IMR-90 (cell line): ENCODE results near the gene DCAF6. TPM values are rescaled to one million over a fixed set of nuclear protein-coding genes. Genes with fewer than 3 reads are reported as not detected.
"Not testable (repeated sequence)": the region's sequence is repeated elsewhere in the genome, so short reads cannot be mapped to it uniquely, and the experiment has no call there.

Source experiments
- ATAC-seq: fragments of 200-7000 bp; cut with Tn5 transposase; 2 replicates; pipeline ENCODE4 v1.9.1; 2020; ENCODE audit warnings: low read depth, mild to moderate bottlenecking, moderate library complexity
- BruUV-seq: library from RNA; stranded (reverse); fragments of 400-500 nt; replicated peaks from 2 replicates; lab custom pipeline; 2021; lab: Mats Ljungman, UMichigan
- CTCF ChIA-PET: fragments of 300-600 bp; formaldehyde crosslinking; extraction: SDS; loops from one replicate; lab custom pipeline; 2021; ENCODE audit warnings: antibody characterized with exemption; lab: Yijun Ruan, JAX
- POLR2A ChIA-PET: fragments of 300-600 bp; sonication (Branson Sonifier 250); formaldehyde crosslinking; loops from one replicate; lab custom pipeline; 2022; ENCODE audit warnings: antibody characterized with exemption; ENCODE audit not compliant: unreplicated experiment; lab: Charles Lee
- DNase-seq: peaks from one replicate; pipeline ENCODE4 v3.0.0; 2013
- H2AFZ ChIP-seq: replicated peaks from 2 replicates; pipeline ENCODE3; 2013; ENCODE audit warnings: low read length, mild to moderate bottlenecking; ENCODE audit not compliant: poor library complexity
- H2AK5ac ChIP-seq: 2 replicates; pipeline ENCODE4 v1.6.1; 2013; ENCODE audit warnings: low read depth, low read length, inconsistent platforms
- H2AK9ac ChIP-seq: replicated peaks from 2 replicates; pipeline ENCODE3; 2013; ENCODE audit warnings: mild to moderate bottlenecking, low read depth, low read length, moderate library complexity; ENCODE audit not compliant: poor library complexity
- H2BK120ac ChIP-seq: 2 replicates; pipeline ENCODE4 v1.6.1; 2013; ENCODE audit warnings: low read depth, low read length, inconsistent platforms
- H2BK15ac ChIP-seq: 3 replicates; pipeline ENCODE4 v1.6.1; 2013; ENCODE audit warnings: low read depth, low read length, inconsistent platforms
- H2BK20ac ChIP-seq: 2 replicates; pipeline ENCODE4 v1.6.1; 2013; ENCODE audit warnings: low read depth, mild to moderate bottlenecking, inconsistent platforms, low read length, moderate library complexity
- H2BK5ac ChIP-seq: 2 replicates; pipeline ENCODE4 v1.6.1; 2013; ENCODE audit warnings: mild to moderate bottlenecking, low read depth, low read length, inconsistent platforms; ENCODE audit not compliant: poor library complexity, severe bottlenecking
- H3K14ac ChIP-seq: replicated peaks from 2 replicates; pipeline ENCODE4 v1.6.1; 2013; ENCODE audit warnings: low read depth, low read length, inconsistent platforms
- H3K18ac ChIP-seq: 2 replicates; pipeline ENCODE4 v1.6.1; 2013; ENCODE audit warnings: low read depth, low read length, control low read depth
- H3K23ac ChIP-seq: 2 replicates; pipeline ENCODE4 v1.6.1; 2013; ENCODE audit warnings: low read depth, low read length, inconsistent platforms
- H3K27ac ChIP-seq: 2 replicates; pipeline ENCODE4 v1.5.1; 2013; ENCODE audit warnings: mild to moderate bottlenecking, control low read depth, low read length; ENCODE audit not compliant: insufficient read depth
- H3K27me3 ChIP-seq: 2 replicates; pipeline ENCODE4 v1.6.1; 2013; ENCODE audit warnings: low read length; ENCODE audit not compliant: control insufficient read depth, insufficient read depth
- H3K36me3 ChIP-seq: 2 replicates; pipeline ENCODE4 v1.6.1; 2013; ENCODE audit warnings: low read length, mixed read lengths; ENCODE audit not compliant: control insufficient read depth, insufficient read depth
- H3K4ac ChIP-seq: 2 replicates; pipeline ENCODE4 v1.6.1; 2013; ENCODE audit warnings: low read depth, low read length, inconsistent platforms
- H3K4me1 ChIP-seq: 2 replicates; pipeline ENCODE4 v1.6.1; 2013; ENCODE audit warnings: low read length, mixed read lengths; ENCODE audit not compliant: control insufficient read depth, insufficient read depth
- H3K4me2 ChIP-seq: 2 replicates; pipeline ENCODE4 v1.6.1; 2013; ENCODE audit warnings: low read depth, mild to moderate bottlenecking, control low read depth, low read length, moderate library complexity
- H3K4me3 ChIP-seq: 2 replicates; pipeline ENCODE4 v1.5.1; 2013; ENCODE audit warnings: low read depth, mild to moderate bottlenecking, control low read depth, low read length, moderate library complexity; ENCODE audit not compliant: insufficient read depth
- H3K56ac ChIP-seq: 2 replicates; pipeline ENCODE4 v1.6.1; 2013; ENCODE audit warnings: low read length, inconsistent platforms; ENCODE audit not compliant: insufficient read depth; ENCODE audit errors: extremely low read depth
- H3K79me1 ChIP-seq, 2 experiments: 2 replicates each; pipeline ENCODE4 v1.6.1; 2013; ENCODE audit warnings: low read length in 2 of 2, inconsistent platforms in 1 of 2, low read depth in 1 of 2
- H3K9ac ChIP-seq: 2 replicates; pipeline ENCODE4 v1.6.1; 2013; ENCODE audit warnings: low read depth, low read length, control low read depth
- H3K9me1 ChIP-seq: 2 replicates; pipeline ENCODE4 v1.6.1; 2013; ENCODE audit warnings: low read length, inconsistent platforms; ENCODE audit not compliant: insufficient read depth
- H3K9me3 ChIP-seq: 2 replicates; pipeline ENCODE4 v1.6.1; 2013; ENCODE audit warnings: low read length; ENCODE audit not compliant: control insufficient read depth, insufficient read depth
- H4K20me1 ChIP-seq: 2 replicates; pipeline ENCODE4 v1.6.1; 2013; ENCODE audit warnings: low read length, inconsistent platforms; ENCODE audit not compliant: insufficient read depth
- H4K5ac ChIP-seq: 2 replicates; pipeline ENCODE4 v1.6.1; 2013; ENCODE audit warnings: mild to moderate bottlenecking, low read depth, low read length, control low read depth
- H4K8ac ChIP-seq, 2 experiments: 2 replicates each; pipeline ENCODE4 v1.6.1; 2013; ENCODE audit warnings: low read depth in 2 of 2, low read length in 2 of 2, control low read depth in 1 of 2, inconsistent platforms in 1 of 2
- H4K91ac ChIP-seq: 2 replicates; pipeline ENCODE4 v1.6.1; 2013; ENCODE audit warnings: low read depth, low read length, inconsistent platforms; ENCODE audit not compliant: insufficient read depth
- MXI1 ChIP-seq: IDR thresholded peaks from 2 replicates; pipeline ENCODE4 v1.6.1; 2012; ENCODE audit warnings: low read depth, mild to moderate bottlenecking, low read length, moderate library complexity, borderline replicate concordance
- SMC3 ChIP-seq: fragments of 150-350 bp; IDR thresholded peaks from 2 replicates; pipeline ENCODE4 v1.6.1; 2016; ENCODE audit warnings: low read depth, mild to moderate bottlenecking, antibody characterized with exemption, low read length, moderate library complexity
- WGBS, 2 experiments: methylation state at CpG; one replicate each; pipeline versions ENCODE4 v1.1.5 to v1.1.7; 2013; ENCODE audit warnings: missing lambda C conversion rate in 2 of 2; ENCODE audit not compliant: insufficient read length in 1 of 2; ENCODE audit errors: extremely low coverage in 2 of 2; 5-methylcytosine and 5-hydroxymethylcytosine counted together
- dilution Hi-C: fragments of 300-500 bp; cut with HindIII; formaldehyde crosslinking; loops from one replicate; pipeline ENCODE4 v1.14.3; 2018; ENCODE audit warnings: low sequenced_read_pairs; ENCODE audit not compliant: unreplicated experiment
- in situ Hi-C: fragments of 300-500 bp; cut with MboI; formaldehyde crosslinking; loops from 3 replicates; pipeline ENCODE4 v1.14.3; 2019; ENCODE audit warnings: low sequenced_read_pairs, inconsistent platforms, mixed read lengths
- intact Hi-C: fragments of 100-400 bp; cut with micrococcal nuclease; formaldehyde crosslinking; loops from 2 replicates; pipeline ENCODE4 v1.10.0; 2022
- polyA plus RNA-seq, 3 experiments: library from polyadenylated mRNA; depleted of rRNA; stranded (reverse); fragments of >200 nt; gene quantifications; 2 replicates each; pipeline ENCODE4 v1.2.3, GENCODE V29; 2012; ENCODE audit warnings: low replicate concordance in 1 of 3
- total RNA-seq: library from RNA; depleted of rRNA; stranded (reverse); fragments of >200 nt; gene quantifications from 2 replicates; pipeline ENCODE4 v1.2.3, GENCODE V29; 2012
- TF ChIP-seq, protein P1 (sequence below): conservative IDR thresholded peaks from 2 replicates; pipeline ENCODE4 v1.5.1; 2012; ENCODE audit warnings: mild to moderate bottlenecking, low read depth, low read length, improper control_type of control experiment

Gene DCAF6
- total and polyA plus RNA-seq, 2 of the 4 experiments (the other 2 are of a cell fraction): 60.4 to 88.7 TPM

DNA sequence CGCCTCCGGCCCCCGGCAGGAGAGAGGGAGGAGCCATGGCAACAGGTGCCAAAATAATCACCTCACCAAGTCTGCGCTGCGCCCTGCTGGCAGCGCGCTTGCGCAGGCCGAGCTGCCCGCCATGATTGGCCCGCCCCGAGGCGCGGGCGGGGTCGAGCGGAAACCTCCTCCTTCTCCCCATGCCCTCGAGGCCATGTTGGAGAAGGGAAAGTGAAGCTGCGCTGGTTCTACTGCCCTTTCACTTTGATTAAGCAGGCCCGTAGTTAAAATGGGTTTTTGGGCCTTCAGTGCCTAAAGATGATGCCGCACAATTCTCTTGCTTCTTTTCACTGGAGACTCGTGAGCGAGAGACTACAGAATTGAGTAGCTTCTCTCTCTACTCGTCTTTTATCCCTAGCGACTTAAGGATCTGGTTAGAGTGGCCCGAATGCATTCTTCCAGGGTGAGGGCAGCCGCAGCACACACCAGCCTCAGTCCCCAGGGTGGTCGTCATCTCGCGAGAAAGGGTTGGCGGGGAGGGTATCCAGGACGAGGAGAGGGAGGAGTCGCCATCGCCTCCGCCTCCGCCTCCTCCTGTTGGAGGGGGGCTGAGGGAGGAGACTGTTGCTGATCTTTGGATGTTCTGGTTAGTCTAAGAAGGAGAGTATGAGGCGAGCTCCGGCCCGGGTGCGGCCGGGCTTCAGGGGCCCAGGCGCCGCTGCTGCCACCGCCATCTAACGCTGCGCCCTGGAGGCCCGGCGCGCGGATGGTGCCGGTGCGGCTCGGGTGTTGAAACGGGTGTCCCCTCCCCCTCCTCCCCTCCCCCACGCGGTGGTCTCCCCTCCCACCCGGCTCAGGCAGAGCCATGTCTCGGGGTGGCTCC is at the start of gene DCAF6 (continued):
- no peak for TF ChIP-seq MXI1
- TF ChIP-seq, protein P1, sequence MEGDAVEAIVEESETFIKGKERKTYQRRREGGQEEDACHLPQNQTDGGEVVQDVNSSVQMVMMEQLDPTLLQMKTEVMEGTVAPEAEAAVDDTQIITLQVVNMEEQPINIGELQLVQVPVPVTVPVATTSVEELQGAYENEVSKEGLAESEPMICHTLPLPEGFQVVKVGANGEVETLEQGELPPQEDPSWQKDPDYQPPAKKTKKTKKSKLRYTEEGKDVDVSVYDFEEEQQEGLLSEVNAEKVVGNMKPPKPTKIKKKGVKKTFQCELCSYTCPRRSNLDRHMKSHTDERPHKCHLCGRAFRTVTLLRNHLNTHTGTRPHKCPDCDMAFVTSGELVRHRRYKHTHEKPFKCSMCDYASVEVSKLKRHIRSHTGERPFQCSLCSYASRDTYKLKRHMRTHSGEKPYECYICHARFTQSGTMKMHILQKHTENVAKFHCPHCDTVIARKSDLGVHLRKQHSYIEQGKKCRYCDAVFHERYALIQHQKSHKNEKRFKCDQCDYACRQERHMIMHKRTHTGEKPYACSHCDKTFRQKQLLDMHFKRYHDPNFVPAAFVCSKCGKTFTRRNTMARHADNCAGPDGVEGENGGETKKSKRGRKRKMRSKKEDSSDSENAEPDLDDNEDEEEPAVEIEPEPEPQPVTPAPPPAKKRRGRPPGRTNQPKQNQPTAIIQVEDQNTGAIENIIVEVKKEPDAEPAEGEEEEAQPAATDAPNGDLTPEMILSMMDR: no peak
- TF ChIP-seq SMC3: no peak

- H2BK15ac ChIP-seq, dilution Hi-C loops, H4K5ac ChIP-seq, H3K36me3 ChIP-seq, H3K9me1 ChIP-seq, H3K14ac ChIP-seq, BruUV-seq, H3K56ac ChIP-seq, in situ Hi-C loops, H3K4me2 ChIP-seq, DNase-seq, H4K20me1 ChIP-seq, H2AK9ac ChIP-seq, H4K8ac ChIP-seq, H4K91ac ChIP-seq, CTCF ChIA-PET, H3K9me3 ChIP-seq, ATAC-seq, POLR2A ChIA-PET, H2AFZ ChIP-seq, H3K27ac ChIP-seq, H2BK5ac ChIP-seq, H2BK120ac ChIP-seq, H2AK5ac ChIP-seq, H3K4me3 ChIP-seq, H3K9ac ChIP-seq, H3K4ac ChIP-seq, H3K18ac ChIP-seq, H3K27me3 ChIP-seq, H3K79me1 ChIP-seq, H3K23ac ChIP-seq, intact Hi-C loops, H2BK20ac ChIP-seq, H3K4me1 ChIP-seq: not testable (repeated sequence)
- no CpG with 5 or more reads among the region's 2 CpGs for WGBS, 2 experiments
Observed at GRCh38 chr1:167887187-167887586, 49.3 kb upstream of the DCAF6 start.
